Activated effector memory CD4-positive, alpha-beta T cell treated with anti-CD3 and anti-CD28 coated beads, Interleukin-2, amount 50 U/mL, for 16 hours (primary cell): ENCODE data around the gene GAK.

Experiments used
- DNase-seq: peaks from one replicate; pipeline ENCODE4 v3.0.0-alpha.2; 2020

The GAK gene

DNA sequence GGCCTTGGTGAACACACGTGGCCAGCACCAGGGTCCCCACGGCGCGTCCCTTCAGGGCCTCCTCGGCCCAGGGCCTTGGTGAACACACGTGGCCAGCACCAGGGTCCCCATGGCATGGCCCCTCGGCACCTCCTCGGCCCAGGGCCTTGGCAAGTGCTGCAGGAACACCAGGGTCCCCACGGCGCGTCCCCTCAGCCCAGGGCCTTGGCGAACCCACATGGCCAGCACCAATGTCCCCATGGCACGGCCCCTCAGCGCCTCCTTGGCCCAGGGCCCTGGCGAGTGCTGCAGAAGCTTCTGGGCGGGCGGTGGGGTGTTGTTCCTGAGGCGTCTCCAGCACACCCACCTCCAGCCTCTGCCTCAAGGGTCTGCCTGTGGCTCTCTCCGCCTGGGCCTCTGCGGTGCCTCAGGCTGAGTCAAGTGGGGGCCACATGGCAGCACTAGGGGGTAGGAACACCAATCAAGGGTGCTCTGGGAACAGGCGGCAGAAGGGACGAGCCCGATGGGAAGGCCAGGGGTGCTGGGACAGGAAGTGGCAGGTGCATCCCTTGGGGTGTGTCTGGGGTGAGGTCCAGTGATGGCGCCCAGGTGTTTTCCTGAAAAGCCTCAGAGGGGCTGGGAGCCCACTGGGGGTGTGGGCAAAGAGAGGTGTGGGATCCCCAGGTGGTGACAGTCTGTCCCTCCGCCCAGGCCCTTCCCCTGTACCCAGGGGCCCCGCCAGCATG is 64.4 kb downstream of the GAK start:
- DNase-seq: no peak

DNA sequence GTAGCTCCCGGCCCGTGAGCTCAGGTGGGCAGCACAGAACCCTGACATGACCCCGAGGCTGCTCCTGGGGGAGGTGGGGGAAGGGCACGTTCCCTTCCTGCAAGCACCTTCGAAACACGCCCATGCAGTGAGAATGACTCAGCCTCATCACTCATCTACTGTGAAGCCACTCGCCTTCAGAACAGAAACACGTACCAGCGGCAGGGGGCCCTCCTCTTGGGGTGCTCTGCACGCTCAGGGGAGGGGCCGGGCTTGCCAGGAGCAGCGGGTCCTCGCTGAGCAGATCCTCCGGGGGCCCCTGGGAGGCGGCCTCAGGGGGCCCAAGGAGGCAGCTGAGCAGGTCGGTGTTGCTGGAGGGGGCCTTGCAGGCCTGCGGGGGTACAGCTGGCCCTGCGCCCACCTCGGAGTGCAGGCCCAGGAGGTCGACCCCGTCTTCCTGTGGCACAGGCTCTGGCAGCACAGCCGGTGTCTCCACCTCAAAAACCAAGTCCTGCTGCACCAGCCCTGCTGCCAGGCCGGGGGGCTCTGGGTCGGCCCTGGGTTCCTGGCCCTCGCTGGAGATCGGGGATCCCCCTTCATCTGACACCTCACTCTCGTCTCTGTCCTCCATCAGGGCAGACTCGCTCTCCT is 65.2 kb downstream of the GAK start:
- DNase-seq: no peak

- no peak for DNase-seq
These were observed 65.9 kb downstream of the GAK start for GRCh38 chr4:866068-866760.

DNA sequence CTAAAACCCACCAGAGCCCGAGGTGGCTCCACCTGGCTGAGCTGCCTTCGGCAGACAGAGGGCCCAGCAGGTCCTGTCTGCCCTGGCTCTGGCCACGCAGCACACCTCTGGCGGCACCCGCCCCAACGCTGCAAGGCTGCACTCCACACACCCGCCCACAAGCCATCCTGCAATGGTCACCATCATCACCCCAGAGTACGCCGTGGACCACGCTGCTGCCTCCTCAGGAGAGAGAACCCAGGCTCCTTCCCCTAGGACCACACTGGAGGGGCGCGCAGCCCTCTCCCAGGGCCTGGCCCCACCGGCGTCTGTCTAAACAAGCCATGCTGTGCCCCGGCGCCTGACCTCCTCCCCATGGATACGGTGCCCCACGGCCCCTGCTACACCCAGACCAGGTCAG is 66.5 kb downstream of the GAK start:
- DNase-seq: no peak

DNA sequence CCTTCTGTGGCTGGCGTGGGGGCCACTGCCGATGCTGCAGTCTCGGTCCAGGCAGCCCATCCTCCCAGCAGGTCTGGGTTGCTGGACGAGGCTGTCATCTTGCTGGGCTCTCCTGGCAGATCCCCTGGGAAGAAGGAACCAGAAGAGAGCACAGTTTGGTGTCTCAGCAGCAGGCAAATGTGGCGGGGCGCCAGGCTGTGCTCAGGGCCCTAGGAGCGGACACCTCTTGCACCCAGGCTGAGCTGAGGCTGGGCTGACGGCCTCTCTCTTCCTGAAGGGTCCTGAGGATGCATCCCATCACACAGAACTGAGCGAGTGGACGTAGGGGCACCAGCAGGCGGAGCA is 67.0 kb downstream of the GAK start:
- no peak for DNase-seq

- DNase-seq: no peak
These were observed 67.5 kb downstream of the GAK start for GRCh38 chr4:864456-865120.

DNA sequence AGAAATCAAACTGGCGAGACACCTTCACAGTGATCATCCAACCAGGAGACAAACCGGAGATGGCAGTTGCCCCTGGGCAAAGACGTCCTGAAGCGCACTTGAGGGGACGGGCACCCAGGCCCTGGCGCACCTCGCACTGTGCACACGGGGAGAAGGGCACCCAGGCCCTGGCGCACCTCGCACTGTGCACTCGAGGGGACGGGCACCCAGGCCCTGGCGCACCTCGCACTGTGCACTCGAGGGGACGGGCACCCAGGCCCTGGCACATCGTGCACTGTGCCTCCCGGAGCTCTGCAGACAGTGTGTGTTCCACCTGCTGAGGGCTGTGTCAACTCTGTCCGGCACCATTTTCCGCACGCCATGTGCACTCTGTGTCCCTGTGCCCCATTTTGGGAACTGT is 71.6 kb downstream of the GAK start:
- DNase-seq: no peak

GRCh38 chr4:859496-859895 is 72.6 kb downstream of the GAK start:
- no peak for DNase-seq

DNA sequence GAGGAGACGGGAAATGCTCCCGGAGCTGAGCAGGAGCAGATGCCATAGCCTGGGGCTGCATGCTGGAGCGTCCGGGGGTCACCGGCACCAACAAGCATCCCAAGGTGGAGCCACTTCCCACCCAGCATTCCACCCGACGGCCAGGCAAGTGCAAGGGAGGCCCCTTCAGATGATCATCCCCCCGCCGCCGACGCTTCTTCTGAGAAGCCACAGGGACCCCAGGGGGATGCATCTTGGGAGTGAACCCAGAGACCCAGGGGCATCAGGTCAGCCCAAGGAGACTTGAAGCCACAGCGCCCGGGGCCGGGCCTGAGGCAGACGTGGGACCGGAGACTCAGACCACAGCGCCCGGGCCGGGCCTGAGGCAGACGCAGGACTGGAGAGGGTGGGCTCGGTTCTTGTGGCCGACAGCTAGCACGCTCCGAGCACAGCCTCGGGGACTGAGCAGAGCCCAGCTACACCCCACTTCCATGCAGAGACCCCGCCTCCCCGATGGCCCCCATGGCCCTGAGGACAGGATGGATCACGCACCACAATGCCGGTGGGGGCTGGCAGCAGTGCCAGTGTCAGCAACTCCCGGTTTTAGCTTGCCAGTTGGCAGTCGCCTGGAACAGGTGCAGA is 73.2 kb downstream of the GAK start:
- no peak for DNase-seq

GRCh38 chr4:858041-858481 is 74.1 kb downstream of the GAK start:
- no peak for DNase-seq

DNA sequence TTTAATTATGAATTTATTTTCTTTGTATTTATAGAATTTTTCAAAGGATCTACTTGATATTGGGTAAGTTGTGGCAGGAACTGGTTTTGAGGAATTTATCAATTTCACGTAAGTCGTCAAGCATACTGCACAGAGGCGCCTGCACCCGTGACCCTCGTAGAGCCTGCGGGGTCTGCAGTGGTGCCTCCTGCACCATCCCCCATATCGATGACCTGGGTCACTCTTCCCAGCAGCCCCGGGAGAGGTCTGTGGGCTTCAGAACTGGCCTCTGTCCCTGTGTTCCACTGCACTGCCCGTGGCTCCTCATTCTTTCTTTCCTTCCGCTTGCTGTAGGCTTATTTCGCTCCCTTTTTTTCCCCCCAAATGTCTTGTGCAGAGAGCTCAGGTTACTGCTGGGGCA is 74.7 kb downstream of the GAK start:
- DNase-seq: no peak

- DNase-seq: no peak
These were observed 75.8 kb downstream of the GAK start for GRCh38 chr4:856225-856901.

DNA sequence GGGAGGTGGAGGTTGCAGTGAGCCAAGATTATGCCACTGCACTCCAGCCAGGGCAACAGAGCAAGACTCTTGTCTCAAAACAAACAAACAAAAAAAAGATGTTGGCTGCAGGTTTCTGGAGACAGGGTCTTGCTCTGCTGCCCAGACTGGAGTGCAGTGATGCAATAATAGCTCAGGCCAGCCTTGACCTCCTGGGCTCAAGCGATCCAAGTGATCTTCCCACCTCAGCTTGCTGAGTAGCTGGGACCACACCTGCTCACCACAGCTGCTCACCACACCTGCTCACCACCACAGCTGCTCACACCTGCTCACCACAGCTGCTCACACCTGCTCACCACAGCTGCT is 76.3 kb downstream of the GAK start:
- DNase-seq: no peak

DNA sequence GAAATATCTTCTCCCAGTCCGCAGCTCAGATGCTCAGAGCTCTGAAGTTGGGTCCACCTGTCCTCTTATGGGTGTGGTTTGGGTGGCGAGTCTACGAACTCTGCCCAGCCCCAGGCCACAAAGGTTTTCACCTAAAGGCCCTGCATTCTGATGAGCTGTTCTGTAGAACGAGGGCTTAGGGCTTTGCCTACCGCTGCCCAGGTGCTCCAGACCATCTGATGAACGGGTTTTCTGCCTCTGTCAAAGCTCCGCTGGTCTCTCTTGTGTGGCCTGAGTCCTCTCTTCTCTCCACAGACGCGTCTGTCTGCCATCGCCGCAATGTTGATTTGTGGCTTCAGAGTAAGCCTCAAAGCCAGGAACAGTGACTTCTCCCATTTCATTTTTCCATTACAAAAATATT is 77.8 kb downstream of the GAK start:
- no peak for DNase-seq

DNA sequence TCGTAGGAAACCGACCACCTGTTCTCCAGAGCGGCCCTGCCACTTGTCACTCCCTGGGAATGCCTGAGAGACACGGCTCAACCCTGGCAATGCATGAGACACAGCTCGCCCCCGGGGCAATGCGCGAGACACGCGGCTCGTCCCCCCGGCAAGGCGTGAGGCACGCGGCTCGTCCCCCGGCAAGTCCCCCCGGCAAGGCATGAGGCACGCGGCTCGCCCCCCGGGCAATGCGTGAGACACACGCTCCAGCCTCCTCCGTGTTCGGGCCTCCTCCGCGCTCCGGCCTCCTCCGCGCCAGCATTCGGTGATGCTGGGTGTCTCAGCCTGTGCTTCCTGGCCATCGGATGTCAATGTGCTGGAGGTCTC is 78.7 kb downstream of the GAK start:
- DNase-seq: no peak

GRCh38 chr4:851701-852430 is 80.2 kb downstream of the GAK start:
- no peak for DNase-seq

GRCh38 chr4:850323-850945 is 81.7 kb downstream of the GAK start:
- no peak for DNase-seq

DNA sequence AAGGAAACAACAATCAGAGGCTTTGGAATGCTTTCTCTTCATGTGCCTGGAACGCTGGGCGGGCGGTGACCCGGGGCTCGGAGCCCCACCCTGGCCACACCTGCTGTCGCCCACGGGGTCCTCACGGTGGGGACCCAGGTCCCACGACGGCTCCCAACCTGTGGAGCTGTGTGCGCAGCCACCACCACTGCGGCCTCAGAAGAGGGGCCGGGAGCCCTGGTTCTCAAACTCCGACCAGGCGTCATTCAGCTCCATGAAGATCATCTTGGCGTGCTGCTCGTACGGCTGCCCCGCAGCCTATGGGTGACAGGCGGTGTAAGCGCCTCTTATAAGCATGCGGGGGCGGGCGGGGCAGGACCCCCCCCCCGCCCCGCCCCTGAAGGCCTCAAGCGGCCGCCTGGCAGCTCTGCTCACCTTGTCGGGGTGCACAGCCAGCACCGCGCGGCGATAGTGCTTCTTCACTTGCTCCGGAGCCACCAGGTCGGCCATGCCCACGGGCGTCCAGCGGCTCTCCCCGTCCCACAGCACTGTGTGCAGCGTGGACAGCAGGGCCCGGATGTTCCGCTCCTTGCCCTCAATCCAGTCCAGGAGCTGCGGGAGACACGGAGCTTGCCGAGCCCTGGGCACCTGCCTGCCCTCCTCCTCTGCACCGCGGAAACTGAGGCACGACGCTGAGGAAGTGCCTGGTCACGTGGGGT is 82.5 kb downstream of the GAK start:
- DNase-seq: no peak

DNA sequence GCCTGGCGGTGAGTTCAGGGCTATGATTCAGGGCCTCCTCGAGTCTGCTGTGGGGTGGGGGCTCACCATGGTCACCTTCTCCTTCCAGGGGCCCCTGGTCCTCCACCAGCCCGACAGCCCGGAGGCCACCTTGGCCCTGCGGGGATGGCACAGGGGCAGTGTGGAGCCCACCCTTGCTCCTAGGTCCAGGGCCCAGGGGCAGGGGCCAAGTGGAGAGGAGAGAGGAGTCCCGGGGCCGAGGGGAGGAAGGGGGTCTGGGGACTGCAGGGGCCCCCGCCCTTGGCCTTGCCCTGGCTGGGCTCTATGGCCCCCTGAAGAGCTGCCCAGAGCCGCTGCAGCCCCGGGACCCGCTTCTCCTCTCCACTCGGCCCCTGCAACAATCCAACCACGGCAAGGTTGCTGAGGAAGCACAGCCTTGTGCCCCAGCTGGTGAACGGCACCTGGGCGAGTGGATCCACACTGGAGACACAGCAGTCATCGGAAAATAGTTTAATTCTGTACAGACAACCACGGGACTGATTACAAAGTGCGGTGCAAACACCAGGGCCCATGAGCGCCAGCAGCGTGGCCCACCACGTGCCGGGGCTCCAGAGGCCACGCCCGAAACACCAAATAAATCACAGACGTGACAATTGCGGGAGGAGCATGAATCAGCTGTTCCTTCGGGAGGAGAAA is 83.2 kb downstream of the GAK start:
- DNase-seq: no peak

GRCh38 chr4:848307-848691 is 83.8 kb downstream of the GAK start:
- DNase-seq: no peak

- no peak for DNase-seq
These were observed 86.3 kb downstream of the GAK start for GRCh38 chr4:845836-846251.
